Gastroesophageal sphincter (tissue), 3 donors: ENCODE data around the gene CX3CL1.

ENCODE experiments used
- CTCF ChIP-seq, 4 experiments: fragments of 200-600 bp in 2 of 4; fragments of 450-650 bp in 2 of 4; sonication (generic) in 1 of 4; IDR thresholded peaks; one replicate each; pipeline ENCODE4 v1.5.1; 2017 to 2019; ENCODE audit warnings: antibody characterized with exemption in 4 of 4, mild to moderate bottlenecking in 2 of 4, moderate library complexity in 2 of 4
- EP300 ChIP-seq: sonication (generic); formaldehyde crosslinking; IDR thresholded peaks from one replicate; pipeline ENCODE4 v1.6.1; 2017; ENCODE audit warnings: antibody characterized with exemption, mild to moderate bottlenecking
- POLR2A ChIP-seq, 2 donors: fragments of 450-650 bp; IDR thresholded peaks; one replicate each; pipeline ENCODE4 v1.6.1; 2017; ENCODE audit warnings: antibody characterized with exemption in 2 of 2, mild to moderate bottlenecking in 2 of 2, moderate library complexity in 1 of 2
- POLR2AphosphoS5 ChIP-seq: sonication (generic); formaldehyde crosslinking; IDR thresholded peaks from one replicate; pipeline ENCODE4 v1.6.1; 2017; ENCODE audit warnings: antibody characterized with exemption

GRCh38 chr16:57343221-57343620 lies 29.1 kb upstream of the CX3CL1 start:
- TF ChIP-seq CTCF (IDR thresholded peaks at IDR 0.05) (no peak), EP300 (no peak), POLR2AphosphoS5 (no peak), POLR2A (IDR thresholded peaks at IDR 0.05) (no peak)
